ENCODE results near the gene BEND3. TPM values are rescaled to one million over a fixed set of nuclear protein-coding genes. Genes with fewer than 3 reads are reported as not detected.

The BEND3 gene
- polyA plus RNA-seq, 1 donor from 2014 or later = 5.7 TPM

DNA sequence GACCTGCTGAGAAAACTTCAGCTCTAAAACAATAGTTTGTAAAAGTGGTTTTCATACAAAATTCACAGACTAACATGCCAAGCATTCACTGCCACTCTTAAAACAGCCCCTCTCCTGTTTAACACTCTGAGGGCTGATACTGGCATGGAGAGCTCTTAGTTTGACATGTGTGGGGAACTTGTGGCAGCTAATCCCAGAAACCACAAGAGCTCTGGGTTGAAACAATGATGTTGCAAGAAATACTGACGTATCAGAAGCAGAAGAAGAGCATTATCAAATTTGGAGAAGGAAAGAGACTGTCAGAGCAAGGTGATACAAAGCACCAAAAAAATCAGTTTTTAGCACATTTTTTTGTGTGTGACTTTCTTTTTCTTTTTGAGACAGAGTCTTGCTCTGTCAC is 5.1 kb downstream of the BEND3 start:
- H3K79me2 ChIP-seq (replicated peaks; ENCODE audit: insufficient read depth, low read length) = peaks cover 30% of the 10 kb centered on the region
- H3K36me3 ChIP-seq (ENCODE audit: insufficient read depth, low read length) = no peaks in the 10 kb centered on the region
- H3K4me3 ChIP-seq (ENCODE audit: low read length) = no peak overlapping the region
- no peaks in the 10 kb centered on the region for H4K20me1 ChIP-seq (ENCODE audit: insufficient read depth)
- no peak overlapping the region for H3K27ac ChIP-seq (ENCODE audit: low read length)
- H3K27me3 ChIP-seq (ENCODE audit: insufficient read depth, low read depth, low read length) = no peaks in the 10 kb centered on the region
- no peaks in the 10 kb centered on the region for H3K9me3 ChIP-seq (ENCODE audit: low read length)
- no peak overlapping the region for H2AFZ ChIP-seq (ENCODE audit: low read depth, low read length)
- H3F3A ChIP-seq (ENCODE audit: insufficient read depth, low read length, poor library complexity, severe bottlenecking) = no peaks in the 10 kb centered on the region
- no peak overlapping the region for H3K4me2 ChIP-seq (ENCODE audit: low read length)
- no peak for TF ChIP-seq EZH2 (IDR thresholded peaks at IDR 0.05; ENCODE audit: borderline replicate concordance, insufficient read depth, low read length, poor library complexity, severe bottlenecking)
- TF ChIP-seq POLR2AphosphoS5 (IDR thresholded peaks at IDR 0.05) = no peak
- TF ChIP-seq SMC3 (conservative IDR thresholded peaks at IDR 0.05; ENCODE audit: poor library complexity) = no peak
- no peak for TF ChIP-seq EP300 (conservative IDR thresholded peaks at IDR 0.05; ENCODE audit: poor library complexity, severe bottlenecking)
- TF ChIP-seq RAD21 (conservative IDR thresholded peaks at IDR 0.05) = no peak
- TF ChIP-seq, protein P1, sequence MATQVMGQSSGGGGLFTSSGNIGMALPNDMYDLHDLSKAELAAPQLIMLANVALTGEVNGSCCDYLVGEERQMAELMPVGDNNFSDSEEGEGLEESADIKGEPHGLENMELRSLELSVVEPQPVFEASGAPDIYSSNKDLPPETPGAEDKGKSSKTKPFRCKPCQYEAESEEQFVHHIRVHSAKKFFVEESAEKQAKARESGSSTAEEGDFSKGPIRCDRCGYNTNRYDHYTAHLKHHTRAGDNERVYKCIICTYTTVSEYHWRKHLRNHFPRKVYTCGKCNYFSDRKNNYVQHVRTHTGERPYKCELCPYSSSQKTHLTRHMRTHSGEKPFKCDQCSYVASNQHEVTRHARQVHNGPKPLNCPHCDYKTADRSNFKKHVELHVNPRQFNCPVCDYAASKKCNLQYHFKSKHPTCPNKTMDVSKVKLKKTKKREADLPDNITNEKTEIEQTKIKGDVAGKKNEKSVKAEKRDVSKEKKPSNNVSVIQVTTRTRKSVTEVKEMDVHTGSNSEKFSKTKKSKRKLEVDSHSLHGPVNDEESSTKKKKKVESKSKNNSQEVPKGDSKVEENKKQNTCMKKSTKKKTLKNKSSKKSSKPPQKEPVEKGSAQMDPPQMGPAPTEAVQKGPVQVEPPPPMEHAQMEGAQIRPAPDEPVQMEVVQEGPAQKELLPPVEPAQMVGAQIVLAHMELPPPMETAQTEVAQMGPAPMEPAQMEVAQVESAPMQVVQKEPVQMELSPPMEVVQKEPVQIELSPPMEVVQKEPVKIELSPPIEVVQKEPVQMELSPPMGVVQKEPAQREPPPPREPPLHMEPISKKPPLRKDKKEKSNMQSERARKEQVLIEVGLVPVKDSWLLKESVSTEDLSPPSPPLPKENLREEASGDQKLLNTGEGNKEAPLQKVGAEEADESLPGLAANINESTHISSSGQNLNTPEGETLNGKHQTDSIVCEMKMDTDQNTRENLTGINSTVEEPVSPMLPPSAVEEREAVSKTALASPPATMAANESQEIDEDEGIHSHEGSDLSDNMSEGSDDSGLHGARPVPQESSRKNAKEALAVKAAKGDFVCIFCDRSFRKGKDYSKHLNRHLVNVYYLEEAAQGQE (IDR thresholded peaks at IDR 0.05; ENCODE audit: borderline replicate concordance) = no peak
- TF ChIP-seq TAF1 (IDR thresholded peaks at IDR 0.05; ENCODE audit: low read depth) = no peak
- no peak for TF ChIP-seq MXI1 (conservative IDR thresholded peaks at IDR 0.05; ENCODE audit: poor library complexity, severe bottlenecking)
- no peak for TF ChIP-seq CTCF (IDR thresholded peaks at IDR 0.05; ENCODE audit: poor library complexity, severe bottlenecking)
- no peaks in the 10 kb centered on the region for H3K9me2 ChIP-seq (ENCODE audit: insufficient read depth, low read length)
- no peak overlapping the region for H3K9ac ChIP-seq (ENCODE audit: low read length)

DNA sequence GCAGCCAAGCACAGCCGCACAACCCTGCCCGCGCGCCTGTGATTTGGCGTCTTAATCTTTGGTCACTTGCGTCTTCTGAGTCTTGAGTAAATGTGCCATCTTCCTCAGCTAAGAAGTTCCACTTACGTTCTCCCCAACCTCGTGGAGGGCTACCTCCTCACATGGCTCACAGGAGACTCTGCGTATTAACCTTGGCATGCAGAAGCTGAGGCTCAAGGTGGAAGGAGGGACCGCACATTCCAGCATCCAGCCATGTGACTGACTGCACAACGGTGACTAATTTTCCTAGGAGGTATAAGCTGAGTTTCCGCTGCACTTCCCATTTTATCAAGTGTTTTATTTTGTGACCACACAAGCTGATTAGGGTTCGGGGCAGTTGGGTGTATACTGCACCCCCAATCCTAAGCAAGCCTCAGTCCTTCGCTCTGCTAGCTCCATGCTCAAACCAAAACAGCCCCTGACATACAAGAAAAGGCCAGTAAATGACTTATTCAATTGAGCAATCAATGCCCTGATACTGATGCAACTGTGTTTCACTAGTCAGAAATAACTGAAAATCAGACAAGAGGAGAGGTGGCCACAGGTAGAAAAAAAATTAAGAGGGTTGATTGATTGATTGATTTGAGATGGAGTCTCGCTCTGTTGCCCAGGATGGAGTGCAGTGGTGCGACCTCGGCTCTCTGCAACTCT is 7.0 kb downstream of the BEND3 start:
- Histone ChIP-seq H3K36me3 (ENCODE audit: insufficient read depth, low read length) (no peaks in the 10 kb centered on the region), H3K27me3 (ENCODE audit: insufficient read depth, low read depth, low read length) (no peaks in the 10 kb centered on the region), H3K4me2 (ENCODE audit: low read length) (no peak overlapping the region), H3K79me2 (replicated peaks; ENCODE audit: insufficient read depth, low read length) (peaks cover 39% of the 10 kb centered on the region), H3K9me2 (ENCODE audit: insufficient read depth, low read length) (no peaks in the 10 kb centered on the region), H3K9me3 (ENCODE audit: low read length) (no peaks in the 10 kb centered on the region), H3F3A (ENCODE audit: insufficient read depth, low read length, poor library complexity, severe bottlenecking) (no peaks in the 10 kb centered on the region), H2AFZ (ENCODE audit: low read depth, low read length) (no peak overlapping the region), H3K9ac (ENCODE audit: low read length) (no peak overlapping the region), H3K27ac (ENCODE audit: low read length) (no peak overlapping the region), H3K4me3 (ENCODE audit: low read length) (no peak overlapping the region), H4K20me1 (ENCODE audit: insufficient read depth) (no peaks in the 10 kb centered on the region)
- TF ChIP-seq, protein P1 (IDR thresholded peaks at IDR 0.05; ENCODE audit: borderline replicate concordance) = no peak
- TF ChIP-seq SMC3 (conservative IDR thresholded peaks at IDR 0.05; ENCODE audit: poor library complexity) (no peak), RAD21 (conservative IDR thresholded peaks at IDR 0.05) (no peak), EP300 (conservative IDR thresholded peaks at IDR 0.05; ENCODE audit: poor library complexity, severe bottlenecking) (no peak), POLR2AphosphoS5 (IDR thresholded peaks at IDR 0.05) (no peak), TAF1 (IDR thresholded peaks at IDR 0.05; ENCODE audit: low read depth) (no peak), EZH2 (IDR thresholded peaks at IDR 0.05; ENCODE audit: borderline replicate concordance, insufficient read depth, low read length, poor library complexity, severe bottlenecking) (no peak), CTCF (IDR thresholded peaks at IDR 0.05; ENCODE audit: poor library complexity, severe bottlenecking) (no peak), MXI1 (conservative IDR thresholded peaks at IDR 0.05; ENCODE audit: poor library complexity, severe bottlenecking) (no peak)
